ENCODE data around the gene GTF2IRD2.
"Not testable (repeated sequence)": the region's sequence is repeated elsewhere in the genome, so short reads cannot be mapped to it uniquely, and the experiment has no call there.

The GTF2IRD2 gene

DNA sequence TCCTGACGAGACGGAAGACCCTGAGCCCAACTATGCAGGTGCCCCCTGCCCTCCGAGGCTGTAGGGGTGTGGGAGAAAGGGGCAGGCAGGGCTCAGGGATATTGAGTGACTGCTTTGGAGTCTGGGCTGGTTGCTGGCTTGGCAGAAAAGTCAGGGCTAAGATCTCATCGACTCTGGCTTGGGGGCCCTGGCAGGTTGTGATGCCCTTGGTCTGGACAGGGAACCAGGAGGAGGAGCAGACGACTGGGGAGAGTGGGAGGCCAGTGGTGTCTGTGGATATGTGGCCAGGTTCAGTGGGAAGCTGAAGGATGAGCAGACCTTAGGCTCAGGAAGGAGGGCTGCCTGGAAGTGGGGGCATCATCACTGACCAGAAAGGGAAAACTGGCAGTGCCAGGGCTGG lies 67.8 kb downstream of the GTF2IRD2 start:
- not testable (repeated sequence) for DNase-seq

DNA sequence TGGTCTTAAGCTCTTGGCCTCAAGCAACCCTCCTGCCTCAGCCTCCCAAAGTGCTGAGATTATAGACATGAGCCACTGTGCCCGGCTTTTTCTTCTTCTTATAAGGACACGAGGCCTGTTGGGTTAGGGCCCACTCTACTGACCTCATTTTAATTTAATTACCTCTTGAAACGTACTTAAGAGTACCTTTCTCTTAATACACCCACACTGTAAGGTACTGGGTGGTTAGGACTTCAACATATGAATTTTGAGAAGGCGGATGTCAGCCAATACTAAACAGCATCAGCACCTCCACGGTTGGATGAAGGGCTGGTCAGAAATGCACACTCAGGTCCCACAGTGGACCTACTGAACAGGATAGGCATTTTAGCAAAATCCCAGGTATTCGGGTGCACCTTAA lies 69.7 kb downstream of the GTF2IRD2 start:
- DNase-seq = not testable (repeated sequence)

DNA sequence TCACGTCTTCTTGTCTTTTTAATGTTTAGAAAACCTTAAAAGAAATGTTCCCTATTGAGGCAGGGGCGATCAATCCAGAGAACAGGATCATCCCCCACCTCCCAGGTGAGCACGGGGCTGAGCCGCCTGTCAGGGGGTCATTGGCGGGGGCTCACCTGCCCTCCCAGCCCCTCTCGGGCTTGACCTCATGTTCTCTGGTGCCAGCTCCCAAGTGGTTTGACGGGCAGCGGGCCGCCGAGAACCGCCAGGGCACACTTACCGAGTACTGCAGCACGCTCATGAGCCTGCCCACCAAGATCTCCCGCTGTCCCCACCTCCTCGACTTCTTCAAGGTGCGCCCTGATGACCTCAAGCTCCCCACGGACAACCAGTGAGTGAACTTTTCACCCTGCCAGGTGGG lies 72.4 kb downstream of the GTF2IRD2 start:
- DNase-seq = not testable (repeated sequence)

DNA sequence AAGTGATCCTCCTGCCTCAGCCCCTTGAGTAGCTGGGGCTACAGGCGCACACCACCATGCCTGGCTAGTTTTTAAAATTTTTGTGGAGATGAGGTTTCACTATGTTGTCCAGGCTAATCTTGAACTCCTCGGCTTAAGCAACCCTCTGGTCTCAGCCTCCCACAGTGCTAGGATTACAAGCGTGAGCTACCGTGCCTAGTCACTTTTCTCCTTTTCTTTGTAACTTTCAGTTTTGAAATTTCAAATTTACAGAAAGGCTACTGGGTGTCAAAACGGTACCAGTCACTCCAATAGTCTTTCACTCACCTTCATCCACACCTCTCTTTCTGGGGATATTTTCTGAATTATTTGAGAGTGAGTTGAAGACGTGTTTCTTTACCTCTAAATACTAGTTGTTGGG lies 76.3 kb downstream of the GTF2IRD2 start:
- not testable (repeated sequence) for DNase-seq

DNA sequence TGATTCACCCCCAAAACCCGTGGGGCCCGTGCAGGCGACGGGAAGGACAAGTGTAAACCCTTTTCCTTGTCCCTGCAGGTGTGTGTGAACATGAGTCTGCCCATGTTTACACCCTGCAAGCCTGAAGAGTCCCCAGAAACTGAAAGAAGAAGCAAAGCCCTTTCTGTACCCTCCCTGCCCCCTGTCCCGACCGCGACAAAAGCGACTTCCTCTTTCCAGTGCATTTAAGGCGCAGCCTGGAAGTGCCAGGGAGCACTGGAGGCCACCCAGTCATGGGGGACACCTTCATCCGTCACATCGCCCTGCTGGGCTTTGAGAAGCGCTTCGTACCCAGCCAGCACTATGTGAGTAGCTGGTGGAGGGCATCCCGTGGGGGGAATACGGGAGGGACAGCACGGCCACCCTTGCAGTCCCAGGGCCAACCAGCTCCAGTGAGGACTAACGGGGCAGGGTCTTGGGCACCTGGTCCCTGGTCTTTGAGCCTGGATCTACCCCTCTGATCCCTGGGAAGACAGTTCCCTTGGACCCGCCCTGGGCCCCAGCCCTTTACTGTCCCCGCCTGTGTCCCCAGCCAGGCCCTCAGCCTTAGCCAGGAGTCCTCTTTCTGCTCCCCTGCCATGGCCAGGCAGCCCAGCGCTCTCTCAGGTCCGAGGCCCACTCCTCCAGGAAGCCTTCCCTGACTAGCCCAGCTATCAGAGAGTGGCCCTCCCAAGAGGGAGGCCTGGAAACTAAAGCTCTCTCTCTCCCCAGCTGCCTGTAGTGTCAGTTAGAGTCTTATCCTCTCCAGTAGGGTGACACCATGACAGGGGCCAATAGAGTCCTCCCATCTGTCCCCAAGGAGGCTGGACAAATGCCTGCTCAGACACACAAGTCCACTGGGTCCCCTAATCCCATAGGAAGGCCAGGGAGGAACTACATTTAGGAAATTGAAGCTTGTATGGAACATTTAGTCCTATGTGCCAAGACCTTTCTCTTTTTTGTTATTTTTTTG lies 77.3 kb downstream of the GTF2IRD2 start, which contains the start of gene NCF1:
Gene NCF1 (plus strand): TSS at position 252 of the 991 bp plus-strand sequence. CDS start 21 bp downstream, at position 273.
- DNase-seq = not testable (repeated sequence)

DNA sequence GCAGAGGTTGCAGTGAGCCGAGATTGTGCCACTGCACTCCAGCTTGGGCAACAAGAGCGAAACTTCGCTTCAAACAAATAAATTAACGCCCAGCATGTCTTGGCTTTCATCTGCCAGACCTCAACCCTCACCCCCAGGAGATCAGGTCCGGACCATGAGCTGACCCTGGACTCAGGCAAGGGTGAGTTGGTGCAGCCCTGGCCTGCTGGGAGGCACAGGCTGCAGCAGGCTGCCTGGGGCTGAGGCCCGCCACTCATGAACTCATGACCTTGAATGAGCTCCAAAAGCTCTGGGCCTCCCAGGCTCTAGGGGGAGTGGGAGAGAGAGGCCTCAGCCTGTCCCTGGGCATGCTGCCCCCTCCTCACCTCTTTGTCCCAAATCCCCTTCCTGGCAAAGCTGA lies 79.3 kb downstream of the GTF2IRD2 start:
- DNase-seq = not testable (repeated sequence)

DNA sequence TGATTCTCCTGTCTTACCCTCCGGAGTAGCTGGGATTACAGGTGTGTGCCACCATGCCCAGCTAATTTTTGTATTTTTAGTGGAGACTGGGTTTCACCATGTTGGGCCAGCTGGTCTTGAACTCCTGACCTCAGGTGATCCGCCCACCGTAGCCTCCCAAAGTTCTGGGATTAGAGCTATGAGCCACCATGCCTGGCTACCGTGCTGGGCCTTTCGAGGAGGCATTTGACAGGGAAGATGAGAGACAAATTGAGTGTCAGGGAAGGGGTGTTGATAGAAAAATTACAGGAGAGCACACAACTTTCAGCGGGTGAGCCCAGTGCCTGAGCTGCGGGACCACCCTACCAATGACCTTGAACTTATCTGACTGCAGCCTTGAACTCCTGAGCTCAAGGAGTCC lies 81.3 kb downstream of the GTF2IRD2 start:
- not testable (repeated sequence) for DNase-seq

DNA sequence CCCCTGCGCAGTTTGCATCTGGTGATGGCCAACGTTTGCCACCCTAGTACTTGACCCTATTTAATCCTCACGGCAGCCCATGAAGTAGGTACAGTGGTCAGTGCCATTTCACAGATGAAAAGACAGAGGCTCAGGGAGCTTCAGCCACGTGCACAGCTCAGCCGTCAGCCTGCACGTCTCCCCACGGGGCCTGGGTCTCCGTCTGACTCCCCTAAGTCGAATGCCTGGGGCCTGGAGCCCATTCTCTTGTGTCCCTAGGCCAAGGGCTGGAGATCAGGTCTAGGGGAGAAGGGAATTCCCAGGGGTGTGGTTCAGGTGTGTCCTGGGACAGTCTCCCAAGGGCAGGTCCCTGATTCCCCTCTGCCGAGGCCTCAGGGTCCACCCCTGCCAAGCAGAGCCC lies 84.4 kb downstream of the GTF2IRD2 start:
- DNase-seq = not testable (repeated sequence)

DNA sequence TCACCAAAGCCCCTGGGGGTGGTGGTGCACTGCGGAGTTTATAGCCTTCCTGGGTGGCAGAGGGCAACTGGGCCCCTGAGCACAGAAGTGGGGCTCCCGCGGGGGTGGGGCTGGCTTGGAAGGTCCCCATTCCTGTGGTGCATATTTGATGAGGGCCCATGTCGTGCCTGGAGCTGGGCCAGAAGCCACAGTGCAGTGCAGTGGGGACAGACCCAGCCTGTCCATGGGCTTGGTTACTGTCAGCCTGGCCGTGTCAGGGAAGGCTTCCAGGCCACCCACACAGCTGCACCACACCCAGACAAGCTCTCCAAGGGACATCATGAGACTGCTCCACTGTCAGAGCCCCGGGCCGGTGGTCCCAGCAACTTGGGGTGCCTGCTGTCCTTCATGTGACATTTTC lies 84.9 kb downstream of the GTF2IRD2 start:
- DNase-seq = not testable (repeated sequence)

DNA sequence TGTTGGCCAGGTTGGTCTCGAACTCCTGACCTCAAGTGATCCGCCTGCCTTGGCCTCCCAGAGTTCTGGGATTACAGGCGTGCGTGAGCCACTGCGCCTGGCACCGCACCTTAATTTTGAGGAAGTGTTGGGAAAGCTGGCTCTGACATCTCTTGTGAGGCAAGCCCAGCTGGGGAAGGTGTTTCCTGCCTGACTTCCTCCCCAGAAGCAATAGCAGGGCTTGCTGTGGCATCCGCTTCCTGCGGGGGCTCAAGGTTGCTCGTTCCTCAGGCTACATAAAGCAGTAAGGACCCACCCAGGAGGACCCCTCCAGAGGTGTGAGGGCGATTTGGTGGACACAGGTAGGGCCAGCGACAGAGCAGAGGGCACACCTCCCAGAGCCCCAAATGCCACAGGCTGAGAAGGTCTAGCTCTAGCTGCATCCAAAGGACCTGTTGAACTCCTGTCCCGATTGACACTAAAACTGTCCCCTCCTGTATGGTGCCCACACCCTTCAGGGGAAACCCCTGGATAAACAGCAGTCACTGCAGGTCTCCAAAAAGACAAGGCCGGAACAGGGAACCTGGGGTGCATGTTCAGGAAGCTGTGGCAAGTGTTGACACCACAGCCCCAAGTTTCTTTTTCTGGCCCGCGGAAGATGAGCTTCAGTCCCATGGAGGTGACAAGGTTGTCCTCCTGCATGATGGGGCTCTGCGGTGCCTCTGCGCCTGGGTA lies 86.0 kb downstream of the GTF2IRD2 start:
- DNase-seq = not testable (repeated sequence)

DNA sequence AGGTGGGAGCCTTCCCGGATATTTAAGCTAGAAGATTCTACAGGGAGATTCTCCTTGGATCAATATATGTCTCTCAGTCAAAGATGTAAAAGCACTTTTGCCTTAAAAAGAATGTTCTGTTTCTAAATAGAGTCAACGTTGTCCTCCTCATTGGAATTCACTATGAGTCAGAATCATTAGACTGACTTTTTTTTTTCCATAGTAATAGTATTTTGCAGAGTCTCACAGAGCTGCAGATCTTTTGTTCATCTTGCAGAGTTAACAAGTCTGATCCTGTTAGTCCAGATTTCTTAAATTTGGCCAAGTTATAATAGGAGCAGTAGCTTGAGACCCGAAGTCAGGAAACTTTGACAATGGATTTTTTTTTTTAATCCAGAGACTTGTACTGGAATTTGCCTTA lies 92.4 kb downstream of the GTF2IRD2 start:
- not testable (repeated sequence) for DNase-seq

DNA sequence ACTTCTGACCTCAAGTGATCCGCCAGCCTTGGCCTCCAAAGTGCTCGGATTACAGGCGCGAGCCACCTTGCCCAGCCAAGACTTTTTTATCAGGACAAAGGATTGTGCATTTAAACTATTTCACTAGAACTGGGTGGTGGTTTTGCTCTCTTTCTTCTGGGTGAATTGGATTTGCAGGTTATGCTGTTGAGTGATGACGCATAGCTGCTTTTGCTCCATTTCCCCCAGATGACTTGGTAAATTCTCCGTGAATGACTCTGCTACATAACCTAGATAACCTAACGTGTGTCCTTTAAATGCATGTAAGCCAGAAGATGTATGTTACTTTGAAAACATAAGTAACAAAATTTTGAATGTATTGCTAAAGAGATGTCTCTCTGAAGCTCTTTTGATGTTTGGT lies 93.1 kb downstream of the GTF2IRD2 start:
- not testable (repeated sequence) for DNase-seq

DNA sequence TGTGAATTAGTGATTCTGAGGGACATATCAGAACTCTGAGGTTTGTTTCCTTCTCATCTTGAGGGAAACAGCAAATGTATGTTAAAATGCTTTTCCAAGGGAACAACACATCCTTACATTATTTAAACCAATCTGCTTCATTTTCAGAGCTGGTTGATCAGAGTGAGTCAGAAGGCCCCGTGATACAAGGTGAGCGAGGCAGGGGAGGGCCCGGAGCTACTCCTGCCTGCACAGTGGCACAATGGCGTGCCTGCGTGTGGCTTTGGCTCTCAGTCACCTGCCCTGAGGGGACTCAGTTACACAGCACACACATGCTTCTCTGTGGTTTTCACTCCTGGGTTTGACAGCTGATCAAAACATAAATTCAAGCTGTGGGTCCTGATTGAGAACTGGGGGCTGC lies 94.7 kb downstream of the GTF2IRD2 start:
- DNase-seq = not testable (repeated sequence)

DNA sequence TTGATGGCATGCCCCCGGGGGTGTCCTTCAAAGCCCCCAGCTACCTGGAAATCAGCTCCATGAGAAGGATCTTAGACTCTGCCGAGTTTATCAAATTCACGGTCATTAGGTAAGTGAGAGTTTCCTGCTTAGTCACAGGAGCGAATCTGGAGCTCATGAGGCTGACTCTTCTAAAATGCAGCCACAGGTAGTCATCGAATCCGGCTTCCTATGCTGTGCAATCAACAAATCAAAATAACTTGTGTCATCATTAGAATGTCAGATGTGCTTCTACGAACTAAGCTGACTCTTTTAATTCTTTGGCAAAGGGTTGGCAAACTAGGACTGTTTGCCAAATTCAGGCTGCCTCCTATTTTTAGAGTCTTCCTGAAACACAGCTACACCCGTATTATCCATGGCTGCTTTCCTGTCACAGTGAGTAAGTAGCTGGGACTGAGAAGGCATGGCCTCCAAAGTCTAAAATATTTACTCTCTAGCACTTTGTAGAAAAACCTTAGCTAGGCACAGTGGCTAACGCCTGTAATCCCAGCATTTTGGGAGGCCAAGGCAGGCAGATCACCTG lies 97.4 kb downstream of the GTF2IRD2 start:
- DNase-seq = not testable (repeated sequence)

Data from stimulated activated CD4-positive, alpha-beta T cell treated with anti-CD3 and anti-CD28 coated beads, Interleukin-4, amount 100 ng/mL, for 1 hour (primary cell).